Globus pallidus (tissue), 1 donor: ENCODE measurements around the gene PPP1R8.
A peak's percentile ranks its signal among the peaks of the same experiment; 100 is the strongest.
"Not testable (repeated sequence)": the region's sequence is repeated elsewhere in the genome, so short reads cannot be mapped to it uniquely, and the experiment has no call there.

ENCODE experiments used
- DNase-seq: peaks from one replicate; pipeline ENCODE4 v3.0.0-alpha.2; 2015; ENCODE audit warnings: low spot score

Gene PPP1R8

GRCh38 chr1:27832762-27833161 is 2.2 kb downstream of the PPP1R8 start:
- DNase-seq, result no peak

DNA sequence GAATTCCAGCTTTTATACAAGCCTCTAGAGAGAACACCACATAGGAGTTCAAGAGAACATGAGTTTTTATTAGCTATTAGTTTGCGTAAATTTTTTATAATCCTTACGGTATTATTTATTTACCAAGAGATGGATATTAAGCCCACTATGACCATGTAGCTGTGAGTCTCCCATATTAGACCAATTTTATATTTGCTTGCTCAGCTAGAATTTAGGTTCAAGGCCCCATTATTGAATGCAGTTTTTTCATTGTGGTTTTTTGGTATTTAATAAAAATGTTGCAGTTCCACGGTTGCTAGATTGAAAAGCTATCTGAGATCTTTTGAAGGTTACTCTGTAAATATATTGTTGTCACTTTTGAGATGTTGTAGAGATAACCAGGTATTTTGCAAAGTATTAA is 2.9 kb downstream of the PPP1R8 start:
- no peak for DNase-seq

DNA sequence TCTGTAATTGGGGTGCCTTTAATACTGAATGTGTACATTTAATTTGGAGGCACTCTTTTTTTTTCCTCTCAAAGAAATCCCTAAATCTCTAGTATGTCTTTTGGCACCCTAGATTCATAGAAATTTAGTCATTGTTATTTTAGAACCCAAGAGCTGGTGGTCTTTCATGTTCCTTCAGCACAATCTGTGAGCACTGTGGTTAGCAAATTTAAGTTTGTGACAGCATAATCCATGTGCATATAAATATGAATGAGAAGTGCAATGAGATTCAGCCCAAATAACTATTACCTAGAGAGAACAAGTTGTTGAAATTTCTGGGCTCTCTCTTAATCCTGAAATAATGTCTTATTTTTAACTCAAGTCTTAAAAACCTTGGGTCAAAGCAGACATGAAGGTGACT is 4.5 kb downstream of the PPP1R8 start:
- DNase-seq, result no peak

- no peak for DNase-seq
Observed at GRCh38 chr1:27835501-27835900, 4.9 kb downstream of the PPP1R8 start.

DNA sequence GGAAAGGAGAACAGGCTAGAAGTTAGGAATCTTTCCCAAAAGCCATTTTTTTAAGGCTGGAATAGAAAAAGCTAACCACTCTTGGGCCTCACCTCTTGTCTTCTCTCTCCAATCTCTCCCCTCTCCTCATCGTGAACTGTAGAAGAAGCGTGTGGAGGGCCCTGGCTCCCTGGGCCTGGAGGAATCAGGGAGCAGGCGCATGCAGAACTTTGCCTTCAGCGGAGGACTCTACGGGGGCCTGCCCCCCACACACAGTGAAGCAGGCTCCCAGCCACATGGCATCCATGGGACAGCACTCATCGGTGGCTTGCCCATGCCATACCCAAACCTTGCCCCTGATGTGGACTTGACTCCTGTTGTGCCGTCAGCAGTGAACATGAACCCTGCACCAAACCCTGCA is 19.4 kb downstream of the PPP1R8 start:
- no peak for DNase-seq

- no peak for DNase-seq
Observed at GRCh38 chr1:27855085-27855484, 24.5 kb downstream of the PPP1R8 start.

DNA sequence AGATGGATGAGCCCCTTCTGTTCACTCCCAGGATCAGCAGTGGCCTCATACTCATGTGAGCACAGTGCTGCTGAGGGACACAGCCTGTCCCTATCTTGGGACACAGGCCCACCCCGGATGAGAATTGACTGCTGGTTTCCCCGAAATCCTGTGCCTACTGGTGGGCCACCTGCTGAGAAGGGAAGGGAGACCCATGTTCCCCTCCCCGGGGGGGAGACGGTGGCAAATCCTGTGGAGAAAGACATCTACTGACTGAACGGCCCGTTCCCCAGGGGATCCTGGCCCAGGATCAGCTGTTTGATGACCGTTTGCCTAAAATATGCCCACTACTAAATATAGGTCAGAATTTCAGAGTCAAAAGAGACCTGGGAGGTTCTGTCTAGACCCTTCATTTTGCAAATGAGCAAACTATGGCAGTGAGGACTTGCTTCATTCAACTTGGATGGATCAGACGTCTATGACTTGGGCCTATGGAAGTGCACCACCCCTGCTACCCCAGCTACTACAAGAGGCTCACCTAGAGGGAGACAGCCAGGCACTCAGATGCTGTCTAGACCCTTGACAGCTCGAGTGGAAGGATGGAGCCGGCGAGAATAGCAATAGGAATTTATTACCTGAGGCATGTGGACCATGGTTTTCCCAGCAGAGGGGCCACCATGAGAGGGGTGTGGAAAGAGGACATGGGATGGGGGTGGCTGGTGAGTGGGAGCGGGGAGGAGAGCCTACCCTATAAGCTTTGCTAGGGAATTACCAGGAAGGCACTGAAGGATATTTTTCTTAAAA is 26.2 kb downstream of the PPP1R8 start:
- DNase-seq, result no peak

DNA sequence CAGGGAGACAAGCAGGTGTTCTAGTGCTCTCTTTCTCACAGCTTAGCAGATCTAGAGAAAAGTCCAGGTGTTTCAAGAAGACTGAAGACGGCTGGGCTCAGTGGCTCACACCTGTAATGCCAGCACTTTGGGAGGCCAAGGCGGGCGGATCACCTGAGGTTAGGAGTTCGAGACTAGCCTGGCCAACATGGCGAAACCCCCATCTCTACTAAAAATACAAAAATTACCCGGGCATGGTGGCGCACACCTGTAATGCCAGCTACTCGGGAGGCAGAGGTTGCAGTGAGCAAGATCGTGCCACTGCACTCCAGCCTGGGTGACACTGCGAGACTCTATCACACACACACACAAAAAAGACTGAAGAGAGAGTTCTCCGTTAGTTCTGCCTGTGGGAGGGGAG is 27.0 kb downstream of the PPP1R8 start:
- DNase-seq, result not testable (repeated sequence)

DNA sequence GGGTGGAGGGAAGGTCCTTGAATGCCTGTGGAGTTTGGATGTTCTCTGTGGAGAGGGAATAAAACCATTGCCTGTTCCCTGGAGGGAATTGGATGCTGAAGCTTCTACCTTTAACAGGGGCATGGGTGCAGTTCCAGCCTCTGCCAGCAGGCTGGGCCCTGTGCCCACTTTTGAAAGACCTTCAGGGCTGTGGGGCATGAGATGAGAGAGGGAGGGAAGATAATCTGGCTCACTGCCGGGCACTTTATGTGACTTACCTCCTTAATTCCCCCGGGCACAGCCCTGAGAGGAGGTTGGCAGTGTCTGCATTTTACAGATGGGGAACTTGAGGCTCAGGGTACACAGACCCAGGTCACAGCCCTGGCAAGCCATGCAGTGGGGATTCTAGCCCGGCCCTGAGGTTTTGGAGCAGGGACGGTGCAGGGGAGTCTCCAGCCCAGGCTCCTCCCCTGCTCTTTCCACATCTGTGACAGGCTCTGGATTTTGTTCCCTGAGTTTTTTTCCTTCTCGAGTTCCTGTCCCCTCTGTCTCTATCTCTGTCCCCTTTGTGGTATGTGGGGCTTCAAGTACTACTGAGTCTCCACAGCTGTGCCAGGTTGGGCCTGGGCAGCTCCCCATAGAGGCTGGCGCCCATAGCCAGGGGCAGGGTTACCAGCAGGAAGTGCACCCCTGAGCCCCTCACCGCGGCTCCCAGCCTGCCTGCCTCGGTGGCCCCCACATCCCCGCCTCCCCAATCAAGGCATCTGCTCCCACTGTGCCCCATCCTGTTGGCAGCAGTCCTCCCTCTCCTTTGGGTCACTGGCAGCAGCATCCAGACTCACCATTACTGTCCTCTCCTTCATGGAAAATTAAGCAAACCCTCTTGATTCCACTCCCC is 27.7 kb downstream of the PPP1R8 start:
- peak; percentile 79 for DNase-seq

DNA sequence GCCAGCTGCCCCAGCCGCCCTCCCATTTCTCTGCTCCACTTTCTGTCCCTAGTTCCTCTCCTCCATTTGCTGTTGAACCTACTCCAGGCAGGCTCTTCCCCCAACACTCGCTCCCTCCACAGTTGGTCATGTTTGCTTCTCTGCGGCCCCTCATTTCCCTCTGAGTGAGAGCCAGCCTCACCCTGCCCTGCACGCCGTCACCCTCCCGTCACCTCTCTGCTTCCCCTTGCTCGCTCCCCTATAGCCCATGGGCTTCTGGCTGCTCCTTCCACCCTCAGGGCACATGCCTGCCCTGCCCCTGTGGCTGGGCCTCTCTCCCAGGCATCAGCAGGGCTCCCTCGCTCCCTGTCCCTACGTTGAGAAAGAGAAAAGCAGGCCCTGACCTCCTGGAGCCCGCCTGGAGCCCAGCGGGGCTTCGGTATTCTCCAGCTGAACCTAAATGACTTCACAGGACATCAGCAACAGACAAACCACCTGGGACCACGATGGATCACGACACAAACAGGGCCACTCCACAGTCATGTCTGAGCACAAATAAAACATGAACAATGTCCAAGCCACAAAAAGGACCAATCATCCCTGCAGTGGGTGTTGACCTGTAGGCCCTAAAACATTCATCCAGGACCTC is 28.5 kb downstream of the PPP1R8 start:
- no peak for DNase-seq

DNA sequence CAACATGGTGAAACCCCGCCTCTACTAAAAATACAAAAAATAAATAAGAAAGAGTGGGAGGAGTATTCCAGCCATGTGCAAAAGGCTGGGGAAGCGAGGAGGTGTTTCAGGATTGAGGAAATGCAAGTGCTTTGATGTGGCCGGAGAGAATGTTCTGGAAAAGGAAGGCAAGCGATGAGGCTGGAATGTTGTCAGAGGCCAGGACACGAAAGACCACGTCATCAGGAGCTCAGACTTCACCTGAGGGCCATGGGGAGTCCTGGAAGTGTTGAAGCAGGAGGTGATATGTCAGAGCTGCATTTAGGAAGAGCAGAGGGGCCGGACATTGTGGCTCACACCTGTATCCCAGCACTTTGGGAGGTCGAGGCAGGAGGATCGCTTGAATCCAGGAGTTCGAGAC is 30.9 kb downstream of the PPP1R8 start:
- no peak for DNase-seq

- DNase-seq, result no peak
Observed at GRCh38 chr1:27862004-27862403, 31.4 kb downstream of the PPP1R8 start.

DNA sequence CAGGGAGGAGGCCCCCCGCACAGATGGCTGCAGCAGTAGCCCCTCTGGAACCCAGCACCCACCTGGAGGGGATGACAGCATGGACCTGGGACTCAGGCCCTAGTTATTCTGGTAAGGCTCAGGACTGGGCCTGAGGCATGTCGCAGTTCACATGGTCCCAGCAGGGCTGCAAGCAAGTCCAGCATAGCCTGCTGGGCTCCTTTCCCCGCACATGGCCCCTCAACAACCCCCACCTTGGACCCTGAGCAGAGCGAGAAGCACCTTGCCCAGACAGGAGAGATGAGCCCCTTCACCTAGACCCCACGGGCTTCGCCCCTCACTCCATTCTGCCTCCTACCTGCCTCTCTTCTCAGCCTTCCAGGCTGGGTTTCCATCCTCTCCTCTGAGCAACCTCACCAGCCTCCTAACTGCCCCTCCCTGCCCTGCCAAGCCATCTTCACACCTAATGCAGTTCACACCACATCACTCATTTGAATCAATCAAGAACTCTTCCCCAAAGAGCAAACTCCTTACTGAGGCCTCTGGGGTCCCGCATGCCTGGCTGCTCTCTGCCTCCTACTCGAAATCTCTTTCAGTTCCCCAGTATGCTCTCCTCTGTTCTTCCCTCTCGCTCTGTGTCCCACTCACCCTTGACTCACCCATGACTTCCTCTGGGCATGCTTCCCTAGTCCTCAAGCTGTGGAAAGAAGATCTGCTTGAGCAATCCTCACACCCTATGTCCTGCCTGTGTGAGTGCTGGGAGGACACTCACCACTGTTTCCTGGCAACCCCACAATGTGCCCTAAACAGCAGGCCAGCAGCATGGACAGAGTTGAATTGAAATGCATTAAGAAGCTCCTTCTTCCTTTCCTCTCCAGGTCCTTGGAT is 32.3 kb downstream of the PPP1R8 start:
- DNase-seq, result peak; percentile 72

- DNase-seq, result peak; percentile 22
Observed at GRCh38 chr1:27863538-27863915, 32.9 kb downstream of the PPP1R8 start.

DNA sequence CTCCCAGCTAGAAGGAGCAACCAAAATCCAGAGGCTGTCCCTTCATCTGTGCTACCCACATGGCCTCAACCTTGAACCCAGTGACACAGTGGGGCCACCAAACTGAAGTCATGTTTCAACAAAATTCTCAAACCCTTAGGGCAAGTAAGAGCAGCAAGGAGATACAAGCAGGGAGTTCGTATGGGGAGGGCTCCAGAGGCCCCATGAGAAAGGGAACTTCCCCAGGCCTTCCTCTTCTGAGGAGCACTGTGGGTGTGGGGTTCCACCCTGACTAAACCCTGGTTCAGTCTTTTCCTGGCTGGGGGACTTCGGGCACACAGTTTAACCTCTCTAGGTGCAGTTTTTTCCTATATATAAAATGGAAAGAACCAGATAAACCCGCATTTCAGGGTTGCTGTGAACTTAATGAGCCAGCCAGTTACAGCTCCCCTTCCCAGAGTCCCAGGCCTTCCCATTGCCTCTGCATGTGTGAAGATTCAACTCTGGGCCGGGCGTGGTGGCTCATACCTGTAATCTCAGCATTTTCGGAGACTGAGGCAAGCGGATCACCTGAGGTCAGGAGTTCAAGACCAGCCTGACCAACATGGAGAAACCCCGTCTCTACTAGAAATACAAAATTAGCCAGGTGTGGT is 33.8 kb downstream of the PPP1R8 start:
- DNase-seq, result peak; percentile 39

DNA sequence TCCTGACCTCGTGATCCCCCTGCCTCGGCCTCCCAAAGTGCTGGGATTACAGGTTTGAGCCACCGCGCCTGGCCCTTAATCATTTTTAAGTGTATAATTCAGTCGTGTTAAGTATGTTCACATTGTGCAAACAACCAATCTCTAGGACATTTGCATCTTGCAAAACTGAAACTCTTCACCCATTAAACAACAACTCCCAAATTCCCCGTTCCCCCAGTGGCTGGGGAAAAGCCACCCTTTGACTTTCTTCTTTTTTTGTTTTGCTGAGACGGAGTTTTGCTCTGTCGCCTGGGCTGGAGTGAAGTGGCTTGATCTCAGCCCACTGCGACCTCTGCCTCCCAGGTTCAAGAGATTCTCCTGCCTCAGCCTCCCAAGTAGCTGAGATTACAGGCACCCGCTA is 35.2 kb downstream of the PPP1R8 start:
- no peak for DNase-seq

- DNase-seq, result no peak
Observed at GRCh38 chr1:27868556-27868931, 38.0 kb downstream of the PPP1R8 start.

DNA sequence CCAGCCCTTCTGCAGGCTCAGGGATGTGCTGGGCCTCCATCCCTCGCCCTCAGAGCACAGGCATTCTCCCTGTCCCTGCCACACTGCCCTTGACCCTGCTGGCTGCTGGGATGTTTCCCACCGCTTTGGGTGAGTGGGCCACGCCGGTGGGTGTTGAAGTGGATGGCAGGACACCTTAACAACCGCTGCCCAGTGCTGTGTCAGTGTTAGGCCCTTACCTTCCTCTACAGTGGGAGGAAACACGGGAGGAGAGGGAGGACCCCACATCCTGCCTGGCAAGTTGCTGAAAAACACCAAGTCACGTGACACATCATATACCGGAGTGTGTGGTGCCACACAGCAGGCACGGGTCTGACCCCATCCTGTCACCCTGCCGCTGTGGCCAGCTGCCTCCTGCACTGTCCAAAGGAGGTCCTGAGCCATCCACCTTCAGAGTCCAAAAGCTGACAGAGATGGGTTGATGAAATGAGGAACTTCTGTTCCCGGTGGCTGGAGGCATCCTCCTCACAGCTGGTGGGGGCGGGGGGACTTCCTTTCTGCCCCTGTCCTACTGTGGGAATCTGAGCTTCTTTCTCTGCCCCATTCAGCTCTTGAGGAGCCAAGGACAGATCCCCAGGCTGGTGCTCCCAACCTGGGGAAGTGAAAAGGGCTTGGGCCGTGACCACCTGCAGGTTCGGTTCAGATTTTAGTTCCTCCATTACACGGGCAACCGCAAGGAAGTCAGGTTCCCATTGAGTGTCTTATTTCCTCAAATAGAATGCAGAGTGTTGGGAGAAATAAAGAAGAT is 38.5 kb downstream of the PPP1R8 start:
- DNase-seq, result no peak

DNA sequence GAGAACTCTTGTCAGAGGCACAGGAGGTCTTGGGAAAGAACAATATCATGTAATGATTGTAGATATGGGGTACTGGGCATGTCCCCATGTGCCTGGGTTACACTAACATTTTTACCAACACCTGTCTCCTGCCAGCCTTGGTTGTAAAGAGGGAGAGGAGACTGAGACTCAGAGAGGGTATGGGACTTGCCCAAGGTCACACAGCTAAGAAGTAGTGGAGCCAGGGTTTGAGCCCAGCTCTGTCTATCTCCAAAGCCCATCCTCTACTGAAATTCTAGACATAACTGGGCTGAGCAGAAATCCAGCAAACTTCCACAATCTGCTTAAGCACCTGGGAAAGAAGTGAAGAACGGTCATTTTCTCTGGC is 39.1 kb downstream of the PPP1R8 start:
- DNase-seq, result no peak

- not testable (repeated sequence) for DNase-seq
Observed at GRCh38 chr1:27871076-27871475, 40.5 kb downstream of the PPP1R8 start.
